ENCODE data around the gene CASP9. TPM values are rescaled to one million over a fixed set of nuclear protein-coding genes. Genes with fewer than 3 reads are reported as not detected.

CASP9 gene
- total and polyA plus RNA-seq, 2 donors (not counting 1 experiment from before 2014, with no cell fraction given) = 5.6 to 6.4 TPM

DNA sequence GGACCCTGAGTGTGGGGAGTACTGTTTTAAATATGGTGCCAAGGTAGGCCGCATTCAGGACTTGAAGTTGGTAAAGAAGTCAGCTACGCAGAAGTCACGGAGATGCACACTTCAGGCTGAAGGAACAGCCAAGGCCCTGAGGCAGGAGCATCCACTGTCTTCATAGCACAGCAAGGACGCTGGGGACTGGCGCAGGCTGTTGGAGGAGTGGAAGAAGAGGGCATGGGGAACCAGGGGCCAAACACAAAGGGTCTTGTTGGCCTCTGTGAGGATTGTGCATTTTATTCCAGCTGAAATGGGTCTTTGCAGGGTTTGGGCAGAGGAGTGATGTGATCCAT lies 19.2 kb upstream of the CASP9 start:
- H4K20me1 ChIP-seq (ENCODE audit: control insufficient read depth, extremely low read depth, insufficient read depth, low read length) = no peaks in the 10 kb centered on the region
- H3K4me2 ChIP-seq (ENCODE audit: extremely low read depth, insufficient read depth, low read length) = no peak overlapping the region
- H2AFZ ChIP-seq (ENCODE audit: low read length) = no peak overlapping the region
- H3K4me1 ChIP-seq (ENCODE audit: control insufficient read depth, extremely low read depth, insufficient read depth, low read length) = no peaks in the 10 kb centered on the region
- no peak for DNase-seq (ENCODE audit: low read depth in 2 of 2)
- no peaks in the 10 kb centered on the region for H3K27me3 ChIP-seq (ENCODE audit: control insufficient read depth, insufficient read depth, low read length)
- peaks cover 8% of the 10 kb centered on the region for H3K36me3 ChIP-seq (ENCODE audit: control insufficient read depth, insufficient read depth, low read length)
- no peak overlapping the region for H3K9ac ChIP-seq (ENCODE audit: insufficient read depth, low read length)
- TF ChIP-seq, protein P1, sequence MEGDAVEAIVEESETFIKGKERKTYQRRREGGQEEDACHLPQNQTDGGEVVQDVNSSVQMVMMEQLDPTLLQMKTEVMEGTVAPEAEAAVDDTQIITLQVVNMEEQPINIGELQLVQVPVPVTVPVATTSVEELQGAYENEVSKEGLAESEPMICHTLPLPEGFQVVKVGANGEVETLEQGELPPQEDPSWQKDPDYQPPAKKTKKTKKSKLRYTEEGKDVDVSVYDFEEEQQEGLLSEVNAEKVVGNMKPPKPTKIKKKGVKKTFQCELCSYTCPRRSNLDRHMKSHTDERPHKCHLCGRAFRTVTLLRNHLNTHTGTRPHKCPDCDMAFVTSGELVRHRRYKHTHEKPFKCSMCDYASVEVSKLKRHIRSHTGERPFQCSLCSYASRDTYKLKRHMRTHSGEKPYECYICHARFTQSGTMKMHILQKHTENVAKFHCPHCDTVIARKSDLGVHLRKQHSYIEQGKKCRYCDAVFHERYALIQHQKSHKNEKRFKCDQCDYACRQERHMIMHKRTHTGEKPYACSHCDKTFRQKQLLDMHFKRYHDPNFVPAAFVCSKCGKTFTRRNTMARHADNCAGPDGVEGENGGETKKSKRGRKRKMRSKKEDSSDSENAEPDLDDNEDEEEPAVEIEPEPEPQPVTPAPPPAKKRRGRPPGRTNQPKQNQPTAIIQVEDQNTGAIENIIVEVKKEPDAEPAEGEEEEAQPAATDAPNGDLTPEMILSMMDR (conservative IDR thresholded peaks at IDR 0.05 in 1 of 2, IDR thresholded peaks at IDR 0.05 in 1 of 2; ENCODE audit: low read depth in 1 of 2, low read length in 2 of 2) = no peak
- no peak for TF ChIP-seq EZH2 (IDR thresholded peaks at IDR 0.05; ENCODE audit: low read length, missing control alignments)
- no peak overlapping the region for H3K27ac ChIP-seq (ENCODE audit: insufficient read depth, low read length)
- H3K9me3 ChIP-seq (ENCODE audit: control insufficient read depth, insufficient read depth, low read depth, low read length) = no peaks in the 10 kb centered on the region
- no peak overlapping the region for H3K4me3 ChIP-seq (replicated peaks in 1 of 4; ENCODE audit: control extremely low read depth in 1 of 4, insufficient read depth in 1 of 4, low read depth in 3 of 4, low read length in 4 of 4)
- no peaks in the 10 kb centered on the region for H3K79me2 ChIP-seq (ENCODE audit: control insufficient read depth, insufficient read depth, low read length)

DNA sequence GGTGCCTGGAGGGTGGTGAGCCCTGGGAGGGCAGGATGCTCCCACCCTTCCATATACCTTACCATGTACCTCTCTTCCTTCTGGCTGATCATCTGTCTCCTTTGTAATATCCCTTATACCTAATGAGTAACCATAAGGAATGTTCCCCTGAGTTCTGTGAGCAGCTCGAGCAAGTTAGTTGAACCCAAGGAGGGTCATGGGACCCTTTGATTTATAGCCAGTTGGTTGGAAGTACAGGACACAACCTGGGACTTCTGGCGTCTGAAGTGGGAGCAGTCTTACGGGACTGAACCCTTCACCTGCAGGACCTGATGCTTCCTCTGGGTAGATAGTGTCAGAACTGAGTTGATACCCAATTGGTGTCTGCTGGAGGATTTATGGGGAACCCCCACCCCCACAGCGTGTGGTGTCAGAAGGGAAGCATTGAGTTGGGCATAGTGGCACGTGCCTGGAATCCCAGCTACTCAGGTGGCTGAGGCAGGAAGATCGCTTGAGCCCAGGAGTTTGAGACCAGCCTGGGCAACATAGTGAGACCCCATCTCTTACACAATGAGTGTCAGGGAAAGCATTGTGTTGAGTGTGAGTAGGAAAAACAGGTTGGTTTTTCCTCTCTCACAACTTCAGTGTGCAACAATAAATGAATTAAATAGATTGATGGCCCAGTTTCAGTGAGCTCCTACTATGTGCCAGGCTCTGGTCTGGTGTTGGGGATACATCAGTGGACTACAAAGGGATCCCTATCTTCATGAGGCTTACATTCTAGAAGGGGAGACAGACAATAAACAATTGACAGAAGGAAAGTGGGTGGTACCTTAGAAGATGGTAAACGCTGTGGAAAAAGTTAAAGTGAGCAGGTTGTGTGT lies 18.6 kb upstream of the CASP9 start:
- Histone ChIP-seq H3K4me3 (replicated peaks in 1 of 4; ENCODE audit: control extremely low read depth in 1 of 4, insufficient read depth in 1 of 4, low read depth in 3 of 4, low read length in 4 of 4) (no peak overlapping the region), H3K4me1 (ENCODE audit: control insufficient read depth, extremely low read depth, insufficient read depth, low read length) (no peaks in the 10 kb centered on the region), H3K79me2 (ENCODE audit: control insufficient read depth, insufficient read depth, low read length) (no peaks in the 10 kb centered on the region), H3K9me3 (ENCODE audit: control insufficient read depth, insufficient read depth, low read depth, low read length) (no peaks in the 10 kb centered on the region), H2AFZ (ENCODE audit: low read length) (no peak overlapping the region), H3K36me3 (ENCODE audit: control insufficient read depth, insufficient read depth, low read length) (peaks cover 5% of the 10 kb centered on the region), H3K9ac (ENCODE audit: insufficient read depth, low read length) (no peak overlapping the region), H3K4me2 (ENCODE audit: extremely low read depth, insufficient read depth, low read length) (no peak overlapping the region), H4K20me1 (ENCODE audit: control insufficient read depth, extremely low read depth, insufficient read depth, low read length) (no peaks in the 10 kb centered on the region), H3K27me3 (ENCODE audit: control insufficient read depth, insufficient read depth, low read length) (no peaks in the 10 kb centered on the region), H3K27ac (ENCODE audit: insufficient read depth, low read length) (no peak overlapping the region)
- TF ChIP-seq, protein P1 (conservative IDR thresholded peaks at IDR 0.05 in 1 of 2, IDR thresholded peaks at IDR 0.05 in 1 of 2; ENCODE audit: low read depth in 1 of 2, low read length in 2 of 2) = no peak
- no peak for TF ChIP-seq EZH2 (IDR thresholded peaks at IDR 0.05; ENCODE audit: low read length, missing control alignments)
- no peak for DNase-seq (ENCODE audit: low read depth in 2 of 2)

DNA sequence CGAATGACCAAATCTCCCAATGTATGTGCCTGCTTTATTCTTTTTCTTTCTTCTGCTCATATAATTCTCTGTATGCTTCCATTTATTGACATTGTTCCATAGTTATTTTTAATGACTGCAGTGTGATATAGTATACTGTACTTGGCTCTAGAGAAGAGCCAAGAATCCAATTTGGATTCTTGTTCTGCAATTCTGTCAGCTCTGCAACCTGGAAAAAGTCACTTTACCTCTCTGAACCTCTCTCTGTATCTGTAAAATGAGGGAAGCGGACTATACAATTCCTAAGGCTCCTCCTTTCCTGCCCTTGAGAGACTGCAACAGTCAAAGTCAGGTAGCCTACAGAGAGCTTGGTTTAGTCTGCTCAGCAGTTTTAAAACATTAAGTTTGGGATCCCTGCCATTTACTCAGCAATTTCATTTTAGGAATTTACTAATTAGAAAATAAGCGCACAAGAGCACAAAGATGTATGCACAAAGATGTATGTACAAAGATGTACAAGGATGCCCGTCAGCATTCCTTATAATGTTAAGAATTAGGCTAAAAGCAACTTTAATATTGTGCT lies 17.3 kb upstream of the CASP9 start:
- peaks cover 5% of the 10 kb centered on the region for H3K36me3 ChIP-seq (ENCODE audit: control insufficient read depth, insufficient read depth, low read length)

More for the DNA sequence above, 17.3 kb upstream of the CASP9 start:
- Histone ChIP-seq H3K9ac (ENCODE audit: insufficient read depth, low read length) (no peak overlapping the region), H3K9me3 (ENCODE audit: control insufficient read depth, insufficient read depth, low read depth, low read length) (no peaks in the 10 kb centered on the region), H3K27ac (ENCODE audit: insufficient read depth, low read length) (no peak overlapping the region), H3K79me2 (ENCODE audit: control insufficient read depth, insufficient read depth, low read length) (no peaks in the 10 kb centered on the region), H3K4me3 (replicated peaks in 1 of 4; ENCODE audit: control extremely low read depth in 1 of 4, insufficient read depth in 1 of 4, low read depth in 3 of 4, low read length in 4 of 4) (no peak overlapping the region), H3K4me2 (ENCODE audit: extremely low read depth, insufficient read depth, low read length) (no peak overlapping the region), H4K20me1 (ENCODE audit: control insufficient read depth, extremely low read depth, insufficient read depth, low read length) (no peaks in the 10 kb centered on the region), H3K27me3 (ENCODE audit: control insufficient read depth, insufficient read depth, low read length) (no peaks in the 10 kb centered on the region), H3K4me1 (ENCODE audit: control insufficient read depth, extremely low read depth, insufficient read depth, low read length) (no peaks in the 10 kb centered on the region), H2AFZ (ENCODE audit: low read length) (no peak overlapping the region)
- DNase-seq (ENCODE audit: low read depth in 2 of 2) = no peak
- TF ChIP-seq, protein P1 (conservative IDR thresholded peaks at IDR 0.05 in 1 of 2, IDR thresholded peaks at IDR 0.05 in 1 of 2; ENCODE audit: low read depth in 1 of 2, low read length in 2 of 2) = no peak
- no peak for TF ChIP-seq EZH2 (IDR thresholded peaks at IDR 0.05; ENCODE audit: low read length, missing control alignments)
